ENCODE results near the gene ACTR1A.

The ACTR1A gene

GRCh38 chr10:102470579-102471546 is 31.6 kb downstream of the ACTR1A start:
- FAIRE-seq (no peak), DNase-seq (ENCODE audit: insufficient read length, low spot score) (no peak)
- TF ChIP-seq, protein P1, sequence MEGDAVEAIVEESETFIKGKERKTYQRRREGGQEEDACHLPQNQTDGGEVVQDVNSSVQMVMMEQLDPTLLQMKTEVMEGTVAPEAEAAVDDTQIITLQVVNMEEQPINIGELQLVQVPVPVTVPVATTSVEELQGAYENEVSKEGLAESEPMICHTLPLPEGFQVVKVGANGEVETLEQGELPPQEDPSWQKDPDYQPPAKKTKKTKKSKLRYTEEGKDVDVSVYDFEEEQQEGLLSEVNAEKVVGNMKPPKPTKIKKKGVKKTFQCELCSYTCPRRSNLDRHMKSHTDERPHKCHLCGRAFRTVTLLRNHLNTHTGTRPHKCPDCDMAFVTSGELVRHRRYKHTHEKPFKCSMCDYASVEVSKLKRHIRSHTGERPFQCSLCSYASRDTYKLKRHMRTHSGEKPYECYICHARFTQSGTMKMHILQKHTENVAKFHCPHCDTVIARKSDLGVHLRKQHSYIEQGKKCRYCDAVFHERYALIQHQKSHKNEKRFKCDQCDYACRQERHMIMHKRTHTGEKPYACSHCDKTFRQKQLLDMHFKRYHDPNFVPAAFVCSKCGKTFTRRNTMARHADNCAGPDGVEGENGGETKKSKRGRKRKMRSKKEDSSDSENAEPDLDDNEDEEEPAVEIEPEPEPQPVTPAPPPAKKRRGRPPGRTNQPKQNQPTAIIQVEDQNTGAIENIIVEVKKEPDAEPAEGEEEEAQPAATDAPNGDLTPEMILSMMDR (IDR thresholded peaks at IDR 0.05; ENCODE audit: insufficient read depth, missing control alignments): no peak

GRCh38 chr10:102468683-102469082 is 33.8 kb downstream of the ACTR1A start:
- no peak for FAIRE-seq
- TF ChIP-seq, protein P1 (IDR thresholded peaks at IDR 0.05; ENCODE audit: insufficient read depth, missing control alignments): no peak
- DNase-seq (ENCODE audit: insufficient read length, low spot score): no peak

GRCh38 chr10:102467971-102468438 is 34.5 kb downstream of the ACTR1A start:
- FAIRE-seq: no peak
- TF ChIP-seq, protein P1 (IDR thresholded peaks at IDR 0.05; ENCODE audit: insufficient read depth, missing control alignments): no peak
- DNase-seq (ENCODE audit: insufficient read length, low spot score): no peak

GRCh38 chr10:102467318-102467717 is 35.2 kb downstream of the ACTR1A start:
- DNase-seq (ENCODE audit: insufficient read length, low spot score): no peak
- no peak for FAIRE-seq
- TF ChIP-seq, protein P1 (IDR thresholded peaks at IDR 0.05; ENCODE audit: insufficient read depth, missing control alignments): no peak

GRCh38 chr10:102465466-102465865 is 37.0 kb downstream of the ACTR1A start:
- TF ChIP-seq, protein P1 (IDR thresholded peaks at IDR 0.05; ENCODE audit: insufficient read depth, missing control alignments): no peak
- FAIRE-seq: no peak
- no peak for DNase-seq (ENCODE audit: insufficient read length, low spot score)

- FAIRE-seq (no peak), DNase-seq (ENCODE audit: insufficient read length, low spot score) (no peak)
- TF ChIP-seq, protein P1 (IDR thresholded peaks at IDR 0.05; ENCODE audit: insufficient read depth, missing control alignments): no peak
Measured at GRCh38 chr10:102463983-102464382, 38.5 kb downstream of the ACTR1A start.

All from D721Med (cell line).